Measurements from ENCODE around the gene TM7SF2. TPM values are rescaled to one million over a fixed set of nuclear protein-coding genes. Genes with fewer than 3 reads are reported as not detected.
"Not testable (repeated sequence)": the region's sequence is repeated elsewhere in the genome, so short reads cannot be mapped to it uniquely, and the experiment has no call there.

The TM7SF2 gene
- total and polyA plus RNA-seq, 2 of the 8 experiments (the other 6 are each of a cell fraction or from before 2014, with no cell fraction given), result 40.1 to 96.0 TPM

DNA sequence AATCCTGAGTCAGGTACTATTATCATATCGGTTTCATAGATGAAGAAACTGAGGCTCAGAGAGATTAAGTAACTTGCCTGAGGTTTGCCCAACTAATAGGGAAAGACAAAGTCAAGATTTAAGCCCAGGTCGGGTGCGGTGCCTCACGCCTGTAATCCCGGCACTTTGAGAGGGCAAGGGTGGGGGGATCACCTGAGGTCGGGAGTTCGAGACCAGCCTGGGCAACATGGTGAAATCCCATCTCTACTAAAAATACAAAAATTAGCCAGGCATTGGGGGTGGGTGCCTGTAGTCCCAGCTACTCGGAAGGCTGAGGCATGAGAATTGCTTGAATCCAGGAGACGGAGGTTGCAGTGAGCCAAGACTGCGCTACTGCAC, 38.4 kb downstream of the TM7SF2 start:
- 90% methylated on average over 10 of the region's 10 CpGs; no CpG with 5 or more reads in 1 of the 2 experiments for WGBS, 2 experiments (ENCODE audit: extremely low coverage in 1 of 2, insufficient coverage in 1 of 2, insufficient read length in 1 of 2, insufficient replicate concordance in 2 of 2, low coverage in 1 of 2, low lambda C conversion rate in 2 of 2, missing lambda C conversion rate in 1 of 2)
- H3K14ac ChIP-seq (ENCODE audit: insufficient read length); H3K79me1 ChIP-seq (ENCODE audit: low read depth, low read length); H3K9ac ChIP-seq (replicated peaks in 1 of 4; ENCODE audit: extremely low read depth in 1 of 4, low read depth in 3 of 4, low read length in 3 of 4); H3K18ac ChIP-seq (ENCODE audit: extremely low read depth, low read length); FAIRE-seq; POLR2A ChIA-PET (ENCODE audit: partially characterized antibody); H3K27ac ChIP-seq (ENCODE audit: low read depth, low read length); H2AFZ ChIP-seq (ENCODE audit: low read length); H2BK120ac ChIP-seq (replicated peaks; ENCODE audit: low read depth, low read length); H3K79me2 ChIP-seq (ENCODE audit: control insufficient read depth in 1 of 2, insufficient read depth in 2 of 2, low read length in 2 of 2); H3K27me3 ChIP-seq (replicated peaks in 1 of 4; ENCODE audit: control insufficient read depth in 3 of 4, extremely low read depth in 1 of 4, insufficient read depth in 3 of 4, low read length in 3 of 4); CTCF ChIA-PET (ENCODE audit: partially characterized antibody); H4K20me1 ChIP-seq (replicated peaks in 1 of 2; ENCODE audit: control insufficient read depth in 1 of 2, insufficient read depth in 2 of 2, low read length in 2 of 2); H4K5ac ChIP-seq (ENCODE audit: insufficient read length, low read depth, low read length); DNase-seq (ENCODE audit: low read depth in 1 of 2, low spot score in 2 of 2); H2BK20ac ChIP-seq (ENCODE audit: low read length); H2BK5ac ChIP-seq (ENCODE audit: low read depth, low read length); H4K91ac ChIP-seq (replicated peaks; ENCODE audit: insufficient read length, low read length); H3K4me1 ChIP-seq (replicated peaks in 1 of 4; ENCODE audit: control insufficient read depth in 3 of 4, insufficient read depth in 4 of 4, low read length in 3 of 4); H3K9me3 ChIP-seq (ENCODE audit: insufficient read depth in 2 of 2, low read depth in 1 of 2, low read length in 1 of 2); H4K8ac ChIP-seq (ENCODE audit: extremely low read depth, insufficient read depth, low read length); H3K36me3 ChIP-seq (ENCODE audit: control insufficient read depth in 2 of 4, insufficient read depth in 4 of 4, low read length in 3 of 4); H3K4me2 ChIP-seq (ENCODE audit: insufficient read depth in 1 of 2, low read depth in 2 of 2, low read length in 2 of 2); H2BK15ac ChIP-seq (ENCODE audit: low read length); H3K56ac ChIP-seq (replicated peaks; ENCODE audit: insufficient read length, low read depth, low read length); H3K23ac ChIP-seq (ENCODE audit: insufficient read length); H3K4me3 ChIP-seq (ENCODE audit: extremely low read depth in 1 of 4, insufficient read depth in 2 of 4, low read depth in 3 of 4, low read length in 4 of 4); H3K23me2 ChIP-seq (ENCODE audit: low read depth, low read length); H3K4ac ChIP-seq (replicated peaks; ENCODE audit: insufficient read length, low read depth, low read length); H2AK5ac ChIP-seq (ENCODE audit: low read depth, low read length); H2BK12ac ChIP-seq (ENCODE audit: low read depth, low read length): not testable (repeated sequence)
